GM12891 (cell line): Measurements from ENCODE around the gene LGALS9B.
"Not testable (repeated sequence)": the region's sequence is repeated elsewhere in the genome, so short reads cannot be mapped to it uniquely, and the experiment has no call there.

Experiments used
- POLR2A ChIP-seq: IDR thresholded peaks from 2 replicates; pipeline ENCODE4 v1.6.1; 2011; ENCODE audit warnings: low read depth, low read length, control low read depth
- POLR2AphosphoS5 ChIP-seq: IDR thresholded peaks from 2 replicates; pipeline ENCODE4 v1.6.1; 2011; ENCODE audit warnings: low read depth, low read length, control low read depth

GRCh38 chr17:20494735-20495134 is 27.4 kb upstream of the LGALS9B start:
- not testable (repeated sequence) for TF ChIP-seq POLR2AphosphoS5, POLR2A
